Bronchial epithelial cell (primary cell): ENCODE measurements around the gene HTR5A. TPM values are rescaled to one million over a fixed set of nuclear protein-coding genes. Genes with fewer than 3 reads are reported as not detected.
"Not testable (repeated sequence)": the region's sequence is repeated elsewhere in the genome, so short reads cannot be mapped to it uniquely, and the experiment has no call there.

Source experiments
- DNase-seq: peaks from one replicate; pipeline ENCODE4 v3.0.0-alpha.2; 2010; ENCODE audit warnings: low read depth
- FAIRE-seq: peaks from 2 replicates; lab custom pipeline; 2011; peaks lifted over from hg19 to GRCh38; lab: Jason Lieb, UNC
- H3K27me3 ChIP-seq: 2 replicates; pipeline ENCODE4 v1.5.1; 2011; ENCODE audit warnings: low read length; ENCODE audit not compliant: control insufficient read depth, insufficient read depth
- H3K36me3 ChIP-seq: 2 replicates; pipeline ENCODE4 v1.5.1; 2011; ENCODE audit warnings: low read length; ENCODE audit not compliant: control insufficient read depth, insufficient read depth
- H3K4me3 ChIP-seq: 2 replicates; pipeline ENCODE4 v1.5.1; 2011; ENCODE audit warnings: mild to moderate bottlenecking, low read depth, low read length, control low read depth
- total RNA-seq: library from RNA; depleted of rRNA; stranded (reverse); fragments of >200 nt; gene quantifications from 2 replicates; pipeline ENCODE4 v1.2.1, GENCODE V29; 2014
- TF ChIP-seq, protein P1 (sequence below): IDR thresholded peaks from 2 replicates; pipeline ENCODE4 v1.5.1; 2011; ENCODE audit warnings: mild to moderate bottlenecking, moderate library complexity, low read length, control low read depth, inconsistent platforms; ENCODE audit not compliant: insufficient read depth, severe bottlenecking

The HTR5A gene
- not detected in 2 replicates for total RNA-seq

DNA sequence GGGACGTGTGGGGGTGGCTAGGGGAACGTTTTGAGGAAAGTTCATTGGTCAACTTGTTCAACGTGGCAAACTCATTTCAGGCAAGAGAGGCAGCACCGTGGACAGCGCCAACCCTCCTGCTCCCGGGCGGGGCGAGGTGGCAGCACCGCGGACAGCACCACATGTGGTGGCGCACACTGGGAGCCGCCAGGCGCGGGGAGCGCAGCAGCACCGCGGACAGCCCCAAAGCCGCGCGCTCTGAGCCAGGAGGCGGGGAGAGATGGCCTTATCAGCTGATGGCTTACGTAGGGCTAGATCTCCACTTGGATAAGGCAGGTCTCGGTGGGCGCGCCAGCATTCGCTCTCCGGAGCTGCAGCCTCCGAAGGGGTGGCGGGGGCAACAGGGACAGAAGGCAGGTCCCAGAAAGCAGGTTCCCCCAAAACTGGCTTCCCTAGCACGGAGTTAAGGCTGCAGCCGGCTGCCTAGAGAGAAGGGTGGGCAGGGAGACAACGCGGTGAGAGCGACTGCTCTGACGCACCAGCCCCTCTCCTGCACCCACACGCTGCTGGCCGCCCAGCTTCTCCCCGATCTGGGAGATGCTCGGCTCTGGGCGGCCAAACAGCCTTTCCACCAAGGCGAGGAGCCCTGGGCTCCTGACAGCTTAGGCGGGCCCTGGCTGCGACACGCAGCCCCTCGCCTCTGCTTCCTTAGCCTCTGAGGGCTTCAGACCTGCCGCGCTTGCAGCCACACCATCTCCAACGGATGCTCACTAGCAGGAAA is at the start of gene HTR5A:
TSS of gene HTR5A (plus strand) at position 333 of the 760 bp plus-strand sequence. CDS start 576 bp downstream, outside the sequence.
- FAIRE-seq (no peak), DNase-seq (peak; percentile 57)
- Histone ChIP-seq H3K36me3 (no peaks in the 10 kb centered on the region), H3K4me3 (no peak within 1 kb of the TSS), H3K27me3 (peaks cover 2% of the 10 kb centered on the region)
- TF ChIP-seq, protein P1, sequence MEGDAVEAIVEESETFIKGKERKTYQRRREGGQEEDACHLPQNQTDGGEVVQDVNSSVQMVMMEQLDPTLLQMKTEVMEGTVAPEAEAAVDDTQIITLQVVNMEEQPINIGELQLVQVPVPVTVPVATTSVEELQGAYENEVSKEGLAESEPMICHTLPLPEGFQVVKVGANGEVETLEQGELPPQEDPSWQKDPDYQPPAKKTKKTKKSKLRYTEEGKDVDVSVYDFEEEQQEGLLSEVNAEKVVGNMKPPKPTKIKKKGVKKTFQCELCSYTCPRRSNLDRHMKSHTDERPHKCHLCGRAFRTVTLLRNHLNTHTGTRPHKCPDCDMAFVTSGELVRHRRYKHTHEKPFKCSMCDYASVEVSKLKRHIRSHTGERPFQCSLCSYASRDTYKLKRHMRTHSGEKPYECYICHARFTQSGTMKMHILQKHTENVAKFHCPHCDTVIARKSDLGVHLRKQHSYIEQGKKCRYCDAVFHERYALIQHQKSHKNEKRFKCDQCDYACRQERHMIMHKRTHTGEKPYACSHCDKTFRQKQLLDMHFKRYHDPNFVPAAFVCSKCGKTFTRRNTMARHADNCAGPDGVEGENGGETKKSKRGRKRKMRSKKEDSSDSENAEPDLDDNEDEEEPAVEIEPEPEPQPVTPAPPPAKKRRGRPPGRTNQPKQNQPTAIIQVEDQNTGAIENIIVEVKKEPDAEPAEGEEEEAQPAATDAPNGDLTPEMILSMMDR: no peak

DNA sequence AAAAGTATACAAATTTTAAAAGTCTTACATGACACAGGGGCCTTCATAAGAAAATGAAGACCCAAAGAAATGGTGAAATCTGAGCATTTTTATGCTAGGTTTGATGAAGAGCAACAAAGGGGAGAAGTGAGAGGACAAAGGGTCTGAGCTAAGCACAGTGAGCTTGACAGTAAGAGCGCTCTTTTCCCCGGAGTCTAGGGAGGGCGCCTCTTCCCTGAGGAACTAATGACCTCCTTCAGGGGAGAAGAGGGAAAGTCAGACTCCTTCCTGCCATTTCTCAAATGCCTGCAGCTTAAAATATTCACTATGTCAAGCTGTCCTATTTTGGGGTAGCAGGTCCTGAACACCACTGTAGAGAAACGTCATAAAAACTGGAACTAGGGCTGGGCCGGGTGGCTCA is 49.1 kb upstream of the HTR5A start:
- Histone ChIP-seq H3K27me3 (no peaks in the 10 kb centered on the region), H3K36me3 (no peaks in the 10 kb centered on the region), H3K4me3 (no peak overlapping the region)
- FAIRE-seq (no peak), DNase-seq (no peak)
- TF ChIP-seq, protein P1: no peak

DNA sequence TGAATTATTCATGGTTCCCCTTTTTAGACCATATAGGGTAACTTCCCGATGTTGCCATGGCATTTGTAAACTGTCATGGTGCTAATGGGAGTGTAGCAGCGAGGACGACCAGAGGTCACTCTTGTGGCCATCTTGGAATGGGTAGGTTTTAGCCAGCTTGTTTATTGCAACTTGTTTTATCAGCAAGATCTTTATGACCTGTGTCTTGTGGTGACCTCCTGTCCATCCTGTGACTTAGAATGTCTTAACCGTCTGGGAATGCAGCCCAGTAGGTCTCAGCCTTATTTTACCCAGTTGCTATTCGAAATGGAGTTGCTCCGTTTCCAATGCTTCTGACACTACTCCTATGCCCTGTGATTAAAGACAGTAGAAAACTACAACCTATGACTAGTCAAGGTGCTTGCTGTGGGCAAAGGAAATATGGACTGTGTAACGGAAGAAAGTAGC is 48.4 kb upstream of the HTR5A start:
- no peak for FAIRE-seq
- Histone ChIP-seq H3K4me3 (no peak overlapping the region), H3K36me3 (no peaks in the 10 kb centered on the region), H3K27me3 (no peaks in the 10 kb centered on the region)
- no peak for DNase-seq
- TF ChIP-seq, protein P1: no peak

DNA sequence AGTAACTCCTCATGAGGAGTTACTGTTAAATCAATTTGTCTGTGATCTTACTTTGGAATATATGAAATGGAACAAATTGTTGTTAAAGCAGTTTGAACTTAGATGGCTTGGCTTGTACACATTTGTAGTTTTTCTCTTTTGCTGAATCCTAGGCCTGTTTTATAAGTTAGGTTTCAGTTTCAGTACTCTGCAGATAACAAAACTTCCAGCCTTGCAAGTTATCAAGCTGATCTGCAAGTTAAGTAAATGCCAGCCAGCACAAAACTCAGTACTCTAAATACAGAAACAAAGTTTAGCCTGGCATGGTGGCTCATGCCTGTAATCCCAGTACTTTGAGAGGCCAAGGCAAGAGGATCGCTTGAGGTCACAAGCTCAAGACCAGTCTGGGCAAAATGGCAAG is 42.2 kb upstream of the HTR5A start:
- H3K4me3 ChIP-seq: no peak overlapping the region
- no peaks in the 10 kb centered on the region for H3K27me3 ChIP-seq
- TF ChIP-seq, protein P1: no peak
- H3K36me3 ChIP-seq: no peaks in the 10 kb centered on the region
- DNase-seq (no peak), FAIRE-seq (no peak)

DNA sequence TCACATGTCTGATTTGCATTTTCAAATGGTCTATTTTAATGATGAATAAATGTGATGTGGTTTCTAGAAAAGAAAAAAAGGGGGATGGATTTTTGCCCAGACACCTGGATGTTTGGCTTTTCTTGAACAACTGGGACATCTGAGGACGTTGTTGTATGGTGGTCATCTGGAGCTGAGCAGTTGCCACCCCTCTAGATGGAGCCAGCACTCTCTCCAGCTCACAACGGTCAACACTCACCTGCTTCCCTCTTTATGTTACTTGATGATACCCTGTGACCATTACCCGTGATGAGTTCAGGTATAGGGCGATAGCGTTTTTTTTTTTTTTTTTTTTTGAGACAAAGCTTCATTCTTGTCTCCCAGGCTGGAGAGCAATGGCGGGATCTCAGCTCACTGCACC is 37.1 kb upstream of the HTR5A start:
- Histone ChIP-seq H3K27me3 (no peaks in the 10 kb centered on the region), H3K4me3 (no peak overlapping the region), H3K36me3 (no peaks in the 10 kb centered on the region)
- TF ChIP-seq, protein P1: no peak
- DNase-seq (no peak), FAIRE-seq (no peak)

DNA sequence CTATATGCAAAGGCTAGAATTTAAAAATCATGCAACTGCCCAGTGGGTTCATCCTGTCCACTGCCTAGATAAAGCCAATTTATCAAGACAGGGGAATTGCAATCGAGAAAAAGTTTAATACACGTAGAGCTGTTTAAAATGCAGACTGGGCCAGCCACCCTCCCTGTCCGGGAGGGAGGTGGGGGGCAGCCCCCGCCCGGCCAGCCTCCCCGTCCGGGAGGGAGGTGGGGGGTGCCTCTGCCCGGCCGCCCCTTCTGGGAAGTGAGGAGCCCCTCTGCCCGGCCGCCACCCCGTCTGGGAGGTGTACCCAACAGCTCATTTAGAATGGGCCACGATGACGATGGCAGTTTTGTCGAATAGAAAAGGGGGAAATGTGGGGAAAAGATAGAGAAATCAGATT is 35.6 kb upstream of the HTR5A start:
- H3K27me3 ChIP-seq, H3K4me3 ChIP-seq, H3K36me3 ChIP-seq, FAIRE-seq, DNase-seq: not testable (repeated sequence)
